BLaER1 (cell line): ENCODE data around the gene ADGRD1.
A peak's percentile ranks its signal among the peaks of the same experiment; 100 is the strongest.

Experiments used
- H3K27ac ChIP-seq: shearing (Covaris generic); formaldehyde crosslinking; 2 replicates; pipeline ENCODE4 v1.8.1; 2022
- H3K27me3 ChIP-seq: shearing (Covaris generic); formaldehyde crosslinking; 2 replicates; pipeline ENCODE4 v1.8.1; 2022
- H3K36me3 ChIP-seq: shearing (Covaris generic); formaldehyde crosslinking; 2 replicates; pipeline ENCODE4 v1.8.1; 2022
- H3K4me1 ChIP-seq: shearing (Covaris generic); formaldehyde crosslinking; 2 replicates; pipeline ENCODE4 v1.8.1; 2022
- H3K4me2 ChIP-seq: shearing (Covaris generic); formaldehyde crosslinking; 2 replicates; pipeline ENCODE4 v1.8.1; 2022
- H3K4me3 ChIP-seq: shearing (Covaris generic); formaldehyde crosslinking; 2 replicates; pipeline ENCODE4 v1.8.1; 2022
- H3K9ac ChIP-seq: shearing (Covaris generic); formaldehyde crosslinking; 2 replicates; pipeline ENCODE4 v1.8.1; 2022
- H3K9me3 ChIP-seq: shearing (Covaris generic); formaldehyde crosslinking; 2 replicates; pipeline ENCODE4 v1.8.1; 2022
- H4K20me1 ChIP-seq: shearing (Covaris generic); formaldehyde crosslinking; 2 replicates; pipeline ENCODE4 v1.8.1; 2022
- Cebpa-rat ChIP-seq: shearing (Covaris generic); IDR thresholded peaks from 2 replicates; pipeline ENCODE4 v1.8.1; 2022

The ADGRD1 gene

DNA sequence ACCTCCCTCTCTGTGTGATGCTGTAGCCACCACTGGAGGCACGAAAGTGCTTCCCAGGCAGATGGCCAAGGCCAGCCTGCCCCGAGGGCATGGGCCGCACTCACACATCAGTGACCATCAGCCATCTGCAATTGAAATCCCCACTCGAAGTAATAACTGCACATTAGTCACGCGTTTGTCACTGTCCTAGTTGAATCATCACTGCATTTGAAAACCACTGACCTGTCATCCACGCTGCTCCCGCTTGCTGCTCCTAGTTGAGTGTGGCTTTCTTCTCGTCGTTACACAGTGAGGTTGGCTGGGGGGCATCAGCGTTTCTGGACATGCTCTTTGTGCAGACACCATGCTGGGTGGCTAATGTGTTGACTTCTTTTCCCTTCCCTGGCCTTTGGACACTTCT is 176.1 kb downstream of the ADGRD1 start:
- Histone ChIP-seq H3K9me3 (no peaks in the 10 kb centered on the region), H3K9ac (no peak overlapping the region), H4K20me1 (no peaks in the 10 kb centered on the region), H3K4me3 (no peak overlapping the region), H3K36me3 (peaks cover 4% of the 10 kb centered on the region; the same call in 1 of the 2 replicates), H3K27me3 (no peaks in the 10 kb centered on the region), H3K27ac (no peak overlapping the region), H3K4me1 (peaks cover 22% of the 10 kb centered on the region), H3K4me2 (no peak overlapping the region)
- no peak for TF ChIP-seq Cebpa-rat

DNA sequence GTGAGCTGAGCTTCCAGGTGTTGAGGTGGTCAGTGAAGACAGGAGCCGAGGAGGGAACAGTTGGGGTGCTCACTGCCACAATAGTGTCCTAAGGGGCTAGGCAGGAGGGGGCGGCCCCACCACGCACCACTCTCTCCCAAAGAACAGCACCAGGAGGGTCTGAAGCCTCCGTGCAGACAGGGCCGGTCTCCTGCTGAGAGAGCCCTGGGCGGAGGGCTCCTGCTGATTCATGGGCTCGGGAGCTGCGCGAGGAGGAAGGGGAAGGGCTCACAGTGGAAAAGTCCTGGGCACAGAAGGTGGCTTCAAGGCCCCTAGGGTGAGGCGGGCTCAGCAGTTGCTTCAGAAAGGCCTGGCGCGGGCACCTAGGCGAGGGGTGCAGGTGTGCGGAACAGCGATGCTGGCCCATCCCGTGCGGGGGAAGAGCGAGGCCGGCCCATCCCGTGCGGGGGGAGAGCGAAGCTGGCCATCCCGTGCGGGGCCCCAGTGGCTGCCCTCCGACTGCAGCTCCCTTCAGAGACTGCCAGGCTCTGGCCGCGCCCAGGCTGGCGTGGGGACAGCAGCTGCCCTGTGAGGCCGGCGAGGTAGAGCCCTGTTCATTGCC is 176.7 kb downstream of the ADGRD1 start:
- TF ChIP-seq Cebpa-rat = no peak
- no peak overlapping the region for H3K27ac ChIP-seq

DNA sequence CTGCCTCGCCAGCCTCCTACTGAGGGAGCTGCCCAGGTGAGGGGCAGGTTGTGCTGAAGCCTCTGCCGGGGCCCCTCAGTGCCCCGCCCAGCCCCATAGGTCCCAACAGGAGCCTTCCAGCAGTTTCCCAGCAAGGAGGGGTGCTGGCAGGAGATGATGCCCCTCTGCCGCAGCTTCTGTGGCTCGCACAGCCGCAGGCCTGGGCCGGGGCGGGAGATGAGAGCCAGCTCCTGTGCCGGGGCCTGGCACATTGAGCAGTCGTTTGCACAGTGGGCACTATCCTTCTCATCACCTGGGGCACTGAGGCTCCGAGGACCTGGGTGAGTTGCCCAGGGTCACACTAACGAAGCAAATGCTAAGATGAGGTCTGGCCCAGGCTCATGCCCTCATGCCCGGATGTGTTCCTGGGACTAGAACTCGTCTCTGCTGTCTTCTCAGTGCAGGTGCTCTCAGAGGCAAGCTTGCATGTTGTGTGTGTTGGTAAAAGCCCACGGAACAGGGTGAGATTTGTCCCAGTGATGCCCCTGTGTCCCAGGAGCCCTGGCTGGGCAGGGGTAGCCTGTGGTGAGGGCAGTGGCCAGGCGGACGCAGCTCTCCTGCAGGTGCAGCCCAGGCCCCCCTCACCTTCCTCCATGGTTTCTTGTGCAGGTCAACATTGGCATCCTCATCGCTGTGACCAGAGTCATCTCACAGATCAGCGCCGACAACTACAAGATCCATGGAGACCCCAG is 177.5 kb downstream of the ADGRD1 start:
- H3K27ac ChIP-seq = no peak overlapping the region; the same call in 1 of the 2 replicates
- no peak for TF ChIP-seq Cebpa-rat

More for the DNA sequence above, 176.7 kb downstream of the ADGRD1 start:
- no peaks in the 10 kb centered on the region for H3K27me3 ChIP-seq
- H3K36me3 ChIP-seq = peaks cover 10% of the 10 kb centered on the region; the same call in 1 of the 2 replicates
- no peak overlapping the region for H3K9ac ChIP-seq
- peaks cover 22% of the 10 kb centered on the region for H3K4me1 ChIP-seq
- H4K20me1 ChIP-seq = no peaks in the 10 kb centered on the region
- no peak overlapping the region for H3K4me3 ChIP-seq
- no peak overlapping the region for H3K4me2 ChIP-seq
- no peaks in the 10 kb centered on the region for H3K9me3 ChIP-seq

DNA sequence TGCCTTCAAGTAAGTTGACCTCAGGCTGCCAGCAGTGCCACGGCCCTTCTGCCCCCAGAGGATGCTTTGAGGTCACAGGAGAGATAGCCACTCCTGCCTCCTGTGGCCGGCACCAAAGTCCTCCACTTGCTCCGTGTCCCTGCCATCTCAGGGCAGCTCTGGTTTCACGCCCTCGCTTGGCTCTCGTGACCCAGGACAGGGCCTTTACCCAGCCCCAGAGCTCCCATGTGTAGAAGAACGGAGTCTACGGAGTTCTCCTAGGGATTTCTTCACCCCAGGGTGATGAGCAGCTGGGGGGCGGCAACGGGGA is 178.1 kb downstream of the ADGRD1 start:
- peak overlapping the region; percentile 53 for H3K4me2 ChIP-seq
- H3K4me1 ChIP-seq = peaks cover 22% of the 10 kb centered on the region
- H3K27me3 ChIP-seq = no peaks in the 10 kb centered on the region
- H3K27ac ChIP-seq = no peak overlapping the region
- no peaks in the 10 kb centered on the region for H4K20me1 ChIP-seq
- no peak for TF ChIP-seq Cebpa-rat
- H3K36me3 ChIP-seq = peaks cover 18% of the 10 kb centered on the region; the same call in 1 of the 2 replicates
- H3K9me3 ChIP-seq = no peaks in the 10 kb centered on the region
- H3K4me3 ChIP-seq = no peak overlapping the region
- 0 out of 2 replicates have a peak overlapping the region, but pooled peaks have one; percentile 19 for H3K9ac ChIP-seq

More for the DNA sequence above, 177.5 kb downstream of the ADGRD1 start:
- Histone ChIP-seq H3K4me3 (no peak overlapping the region), H3K36me3 (peaks cover 18% of the 10 kb centered on the region; the same call in 1 of the 2 replicates), H3K9me3 (no peaks in the 10 kb centered on the region), H3K4me1 (peaks cover 22% of the 10 kb centered on the region), H3K9ac (no peak overlapping the region), H3K4me2 (peak overlapping the region; percentile 53; the same call in 1 of the 2 replicates), H4K20me1 (no peaks in the 10 kb centered on the region), H3K27me3 (no peaks in the 10 kb centered on the region)

DNA sequence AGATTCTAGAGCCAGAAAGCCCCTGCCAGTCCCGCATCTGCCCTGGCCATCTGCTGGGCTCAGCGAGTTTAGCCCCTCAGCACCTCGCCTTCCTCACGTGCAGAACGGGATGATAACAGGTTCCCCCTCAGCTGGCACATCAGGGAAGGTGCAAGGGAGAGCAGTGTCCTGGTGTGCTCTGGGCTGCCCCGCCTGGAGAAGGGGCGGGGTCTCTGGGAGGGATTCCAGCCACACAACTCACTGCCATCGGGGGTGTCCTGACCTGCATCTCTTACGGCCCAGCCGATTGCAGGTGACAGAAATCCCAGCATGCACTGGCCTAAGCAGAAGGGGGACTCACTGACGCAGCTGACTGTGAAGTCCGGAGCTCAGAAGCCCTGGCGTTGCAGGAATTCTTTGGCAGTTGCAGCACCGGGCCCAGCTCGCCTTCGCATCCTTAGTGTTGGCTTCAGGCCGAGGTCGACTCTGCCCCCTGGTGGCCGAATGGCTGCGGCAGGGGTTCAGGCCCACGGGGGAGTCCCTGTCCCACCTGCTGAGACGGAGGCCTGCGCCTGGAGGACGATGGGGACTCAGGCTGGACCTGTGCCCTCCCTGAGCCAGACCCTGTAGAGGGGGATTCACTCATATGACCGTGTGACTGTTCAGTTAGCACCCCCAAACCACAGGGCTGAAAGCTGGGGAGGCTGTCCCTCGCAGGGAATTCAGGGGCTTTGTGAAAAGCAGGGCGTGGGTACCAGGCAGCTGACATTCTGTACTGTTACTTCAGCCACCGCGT is 178.6 kb downstream of the ADGRD1 start:
- no peak overlapping the region for H3K4me3 ChIP-seq
- H3K9ac ChIP-seq = 0 out of 2 replicates have a peak overlapping the region, but pooled peaks have one; percentile 19
- no peaks in the 10 kb centered on the region for H3K27me3 ChIP-seq
- peaks cover 18% of the 10 kb centered on the region; the same call in 1 of the 2 replicates for H3K36me3 ChIP-seq
- no peaks in the 10 kb centered on the region for H3K9me3 ChIP-seq
- no peak overlapping the region for H3K27ac ChIP-seq
- no peak for TF ChIP-seq Cebpa-rat
- H3K4me2 ChIP-seq = peak overlapping the region; percentile 53
- H3K4me1 ChIP-seq = peaks cover 22% of the 10 kb centered on the region
- no peaks in the 10 kb centered on the region for H4K20me1 ChIP-seq

DNA sequence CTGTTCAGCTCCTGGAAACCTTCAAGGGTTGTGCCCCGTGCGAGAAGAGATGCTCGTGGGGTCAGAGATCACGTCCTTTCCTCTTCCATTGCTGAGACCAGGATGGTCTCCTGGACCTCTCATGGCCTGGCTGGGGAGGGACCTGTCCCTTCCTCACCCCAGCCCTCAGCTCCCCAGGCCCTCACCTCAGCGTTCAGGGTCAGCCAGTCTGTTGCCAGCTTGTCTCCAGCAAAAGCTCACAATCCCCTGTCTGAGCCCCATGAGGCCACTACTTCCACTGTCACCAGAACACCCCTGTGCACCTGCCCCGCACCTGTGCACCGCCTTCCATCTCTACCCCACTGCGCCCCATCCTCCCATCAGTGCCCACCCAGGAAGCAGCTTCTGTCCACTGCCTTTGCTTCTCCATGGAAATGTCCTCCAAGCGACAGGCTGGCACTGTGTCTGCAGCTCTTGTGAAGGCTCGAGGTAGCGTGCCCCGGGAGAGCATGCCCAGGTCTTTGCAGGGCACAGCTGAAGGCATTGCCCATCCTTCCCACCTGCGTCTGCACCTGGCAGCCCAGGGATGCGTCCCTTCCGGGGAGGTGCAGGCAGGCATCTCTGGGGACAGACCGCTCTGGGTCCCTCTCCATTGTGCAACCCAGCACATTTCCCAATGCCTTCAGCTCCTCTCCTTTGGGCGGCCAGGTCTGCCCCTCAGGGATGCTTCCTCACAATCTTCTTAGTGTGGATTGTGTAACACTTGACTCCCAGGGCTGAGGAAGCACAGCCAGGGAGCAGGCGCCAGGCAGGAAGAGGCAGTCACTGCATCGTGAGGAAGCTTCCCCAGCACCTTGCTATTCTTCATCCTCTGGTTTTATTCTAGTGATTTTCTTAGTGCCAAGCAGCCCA is 179.6 kb downstream of the ADGRD1 start:
- H3K9ac ChIP-seq = no peak overlapping the region
- no peak for TF ChIP-seq Cebpa-rat

DNA sequence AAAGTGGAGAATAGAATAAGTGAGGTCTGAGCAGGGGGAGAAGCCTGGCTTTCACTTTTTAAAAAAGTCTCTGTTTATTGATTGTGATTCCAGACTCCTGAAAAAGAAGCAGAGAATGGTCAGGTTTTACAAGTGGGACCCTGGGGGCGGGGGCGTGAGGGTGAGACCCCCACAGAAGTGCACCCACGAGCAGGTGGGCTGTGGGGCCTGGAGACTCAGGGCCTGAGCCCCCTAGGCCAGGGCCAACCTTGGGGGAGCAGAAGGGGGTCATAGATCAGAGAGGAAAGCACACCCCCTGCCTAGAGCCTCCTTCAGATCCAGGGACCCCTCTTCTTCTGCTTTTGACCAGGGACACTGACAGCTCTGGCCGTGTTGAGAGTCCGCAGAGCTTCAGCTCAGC is 180.3 kb downstream of the ADGRD1 start:
- Histone ChIP-seq H3K27me3 (no peaks in the 10 kb centered on the region), H4K20me1 (no peaks in the 10 kb centered on the region), H3K9ac (no peak overlapping the region), H3K4me3 (no peak overlapping the region), H3K4me1 (peaks cover 30% of the 10 kb centered on the region), H3K9me3 (no peaks in the 10 kb centered on the region), H3K36me3 (peaks cover 18% of the 10 kb centered on the region; the same call in 1 of the 2 replicates), H3K27ac (no peak overlapping the region), H3K4me2 (no peak overlapping the region)
- TF ChIP-seq Cebpa-rat = no peak

More for the DNA sequence above, 179.6 kb downstream of the ADGRD1 start:
- Histone ChIP-seq H3K9me3 (no peaks in the 10 kb centered on the region), H3K27ac (no peak overlapping the region), H3K36me3 (peaks cover 18% of the 10 kb centered on the region; the same call in 1 of the 2 replicates), H4K20me1 (no peaks in the 10 kb centered on the region), H3K4me2 (peak overlapping the region; percentile 8; the same call in 1 of the 2 replicates), H3K4me1 (peaks cover 23% of the 10 kb centered on the region), H3K27me3 (no peaks in the 10 kb centered on the region), H3K4me3 (no peak overlapping the region)

DNA sequence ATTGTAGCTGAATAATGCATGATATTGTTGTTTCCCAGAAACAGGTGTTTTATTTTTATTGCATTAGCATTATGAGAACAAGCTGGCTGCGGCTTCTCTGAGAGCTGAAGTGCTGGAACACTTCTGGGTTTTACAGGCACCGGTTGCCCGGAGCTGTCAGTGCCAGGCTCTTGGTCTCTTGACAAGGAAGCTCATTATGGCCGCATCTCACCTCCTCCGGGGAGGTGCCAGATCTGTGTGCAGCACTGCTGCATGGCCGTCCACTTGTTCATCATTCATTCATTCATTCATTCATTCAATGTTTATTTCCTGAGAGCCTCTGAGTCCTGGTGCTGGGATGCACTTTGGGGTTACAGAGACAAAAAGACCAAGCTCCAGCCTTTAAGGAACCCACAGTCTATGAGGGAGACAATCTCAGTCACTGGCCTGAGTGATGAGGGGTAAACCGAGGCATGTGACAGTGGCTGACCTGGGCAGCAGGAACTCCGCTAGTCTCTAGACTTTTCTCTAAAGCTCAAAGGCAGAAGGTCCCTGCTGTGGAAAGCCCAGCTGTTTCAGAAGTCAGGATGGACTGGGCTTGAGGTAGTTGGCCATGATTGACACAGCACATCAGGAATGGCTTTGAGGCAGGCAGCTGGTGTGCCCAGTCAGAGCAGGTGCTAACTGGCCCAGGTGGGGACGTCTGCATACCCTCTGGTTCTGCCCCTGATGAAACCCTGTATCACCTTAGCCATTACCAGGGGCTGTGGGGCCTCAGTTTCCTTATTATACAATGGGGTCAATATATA is 181.0 kb downstream of the ADGRD1 start:
- no peak for TF ChIP-seq Cebpa-rat
- Histone ChIP-seq H3K9ac (no peak overlapping the region), H3K4me2 (no peak overlapping the region), H3K27ac (no peak overlapping the region), H3K4me1 (peaks cover 34% of the 10 kb centered on the region), H3K9me3 (no peaks in the 10 kb centered on the region), H3K27me3 (no peaks in the 10 kb centered on the region), H4K20me1 (no peaks in the 10 kb centered on the region), H3K4me3 (no peak overlapping the region), H3K36me3 (peaks cover 18% of the 10 kb centered on the region; the same call in 1 of the 2 replicates)
